Endothelial cell of umbilical vein (primary cell): ENCODE data around the gene SRPK2. TPM values are rescaled to one million over a fixed set of nuclear protein-coding genes. Genes with fewer than 3 reads are reported as not detected.

Experiments
- BruUV-seq: library from RNA; stranded (reverse); fragments of 400-500 nt; replicated peaks from 2 replicates; lab custom pipeline; 2021; lab: Mats Ljungman, UMichigan
- CTCF ChIA-PET: fragments of 300-600, 350-600 bp; sonication (Branson Sonifier 250); formaldehyde crosslinking; loops from one replicate; lab custom pipeline; 2021; ENCODE audit warnings: antibody characterized with exemption, inconsistent platforms; lab: Charles Lee
- POLR2A ChIA-PET: fragments of 300-600, 350-600 bp; sonication (Branson Sonifier 250); formaldehyde crosslinking; loops from one replicate; lab custom pipeline; 2021; ENCODE audit warnings: antibody characterized with exemption, inconsistent platforms; lab: Charles Lee
- DNase-seq: peaks from one replicate; pipeline ENCODE4 v3.0.0-alpha.2; 2011; ENCODE audit warnings: low read depth, low spot score
- FAIRE-seq: peaks from 2 replicates; lab custom pipeline; 2011; peaks lifted over from hg19 to GRCh38; lab: Jason Lieb, UNC
- H2AFZ ChIP-seq: 2 replicates; pipeline ENCODE4 v1.6.0; 2012; ENCODE audit warnings: low read depth, low read length, control low read depth, inconsistent platforms
- H3K27ac ChIP-seq: 2 replicates; pipeline ENCODE4 v1.5.1; 2011; ENCODE audit warnings: low read depth, mild to moderate bottlenecking, control low read depth, low read length, moderate library complexity; ENCODE audit not compliant: insufficient read depth
- H3K27me3 ChIP-seq, 2 experiments: 2 replicates each; pipeline versions ENCODE4 v1.6.0 to v1.6.1; 2011; ENCODE audit warnings: low read length in 2 of 2, mixed read lengths in 1 of 2; ENCODE audit not compliant: control insufficient read depth in 2 of 2, insufficient read depth in 2 of 2
- H3K36me3 ChIP-seq, 2 experiments: 2 replicates in 1 of 2; 3 replicates in 1 of 2; pipeline ENCODE4 v1.5.1; 2011; ENCODE audit warnings: low read length in 2 of 2, mild to moderate bottlenecking in 1 of 2, moderate library complexity in 1 of 2; ENCODE audit not compliant: control insufficient read depth in 2 of 2, insufficient read depth in 2 of 2; ENCODE audit errors: extremely low read depth in 1 of 2
- H3K4me1 ChIP-seq: 3 replicates; pipeline ENCODE4 v1.5.1; 2011; ENCODE audit warnings: mild to moderate bottlenecking, low read length; ENCODE audit not compliant: control insufficient read depth, insufficient read depth; ENCODE audit errors: extremely low read depth
- H3K4me2 ChIP-seq: 2 replicates; pipeline ENCODE4 v1.6.1; 2011; ENCODE audit warnings: low read length, control low read depth, mixed read lengths; ENCODE audit not compliant: insufficient read depth
- H3K4me3 ChIP-seq, 3 experiments: fragments of 200-600 bp in 1 of 3; sonication (generic), shearing (Covaris generic) in 1 of 3; replicated peaks in 1 of 3; 2 replicates each; pipeline ENCODE4 v1.5.1; 2011 to 2016; ENCODE audit warnings: control low read depth in 3 of 3, low read length in 3 of 3, mild to moderate bottlenecking in 2 of 3, inconsistent platforms in 1 of 3, low read depth in 1 of 3, moderate library complexity in 1 of 3; ENCODE audit not compliant: insufficient read depth in 1 of 3
- H3K79me2 ChIP-seq: 2 replicates; pipeline ENCODE4 v1.6.0; 2012; ENCODE audit warnings: low read length, inconsistent platforms; ENCODE audit not compliant: control insufficient read depth, insufficient read depth
- H3K9ac ChIP-seq: replicated peaks from 2 replicates; pipeline ENCODE3; 2011; ENCODE audit warnings: low read length, control low read depth; ENCODE audit not compliant: insufficient read depth; ENCODE audit errors: extremely low read depth
- H3K9me1 ChIP-seq: replicated peaks from 3 replicates; pipeline ENCODE4 v1.6.0; 2011; ENCODE audit warnings: mild to moderate bottlenecking, low read length; ENCODE audit not compliant: control insufficient read depth, insufficient read depth; ENCODE audit errors: extremely low read depth
- H3K9me3 ChIP-seq: replicated peaks from 2 replicates; pipeline ENCODE4 v1.5.1; 2012; ENCODE audit warnings: low read length, inconsistent platforms; ENCODE audit not compliant: control insufficient read depth, insufficient read depth
- H4K20me1 ChIP-seq: replicated peaks from 2 replicates; pipeline ENCODE3; 2011; ENCODE audit warnings: mild to moderate bottlenecking, low read length; ENCODE audit not compliant: control insufficient read depth, insufficient read depth; ENCODE audit errors: extremely low read depth
- EZH2 ChIP-seq: IDR thresholded peaks from 2 replicates; pipeline ENCODE4 v1.6.1; 2012; ENCODE audit warnings: borderline replicate concordance, low read depth, mild to moderate bottlenecking, moderate library complexity, low read length, inconsistent platforms; ENCODE audit not compliant: severe bottlenecking
- FOS ChIP-seq: IDR thresholded peaks from 2 replicates; pipeline ENCODE4 v1.6.1; 2011; ENCODE audit warnings: mild to moderate bottlenecking, low read length, moderate library complexity, borderline replicate concordance; ENCODE audit not compliant: insufficient read depth
- GATA2 ChIP-seq: IDR thresholded peaks from 2 replicates; pipeline ENCODE4 v1.7.0; 2011; ENCODE audit warnings: low read depth, mild to moderate bottlenecking, moderate library complexity, mixed read lengths, low read length; ENCODE audit not compliant: insufficient read length, insufficient read depth
- JUN ChIP-seq: IDR thresholded peaks from 2 replicates; pipeline ENCODE4 v1.6.1; 2011; ENCODE audit warnings: borderline replicate concordance, low read depth; ENCODE audit not compliant: insufficient read length, insufficient read depth
- MYC ChIP-seq: IDR thresholded peaks from one replicate; pipeline ENCODE4 v1.6.1; 2011; ENCODE audit warnings: mild to moderate bottlenecking, low read depth, low read length
- POLR2A ChIP-seq: IDR thresholded peaks from 2 replicates; pipeline ENCODE4 v1.6.1; 2012; ENCODE audit warnings: low read depth, mild to moderate bottlenecking, control low read depth, low read length
- POLR2AphosphoS5 ChIP-seq: IDR thresholded peaks from 2 replicates; pipeline ENCODE4 v1.6.1; 2012; ENCODE audit warnings: low read depth, mild to moderate bottlenecking, control low read depth, low read length, moderate library complexity; ENCODE audit not compliant: insufficient read depth
- dilution Hi-C: fragments of 300-500 bp; cut with MboI; formaldehyde crosslinking; loops from one replicate; pipeline ENCODE4 v1.15.0; 2019; ENCODE audit warnings: low sequenced_read_pairs; ENCODE audit not compliant: extremely low pct_ligation_motif_present
- intact Hi-C: fragments of 100-400 bp; cut with micrococcal nuclease; formaldehyde crosslinking; loops from one replicate; pipeline ENCODE4 v1.10.0; 2022
- polyA plus RNA-seq, 4 experiments: library from polyadenylated mRNA; depleted of rRNA in 3 of 4; stranded (reverse) in 3 of 4; unstranded in 1 of 4; fragments of >200 nt; gene quantifications; 2 replicates each; pipeline versions ENCODE4 v1.2.1 to v1.2.3, GENCODE V29; 2011 to 2012; ENCODE audit warnings: missing spikeins in 1 of 4
- total RNA-seq: library from RNA; stranded (reverse); gene quantifications from 2 replicates; pipeline ENCODE4 v1.2.3, GENCODE V29; 2021

The SRPK2 gene
- total and polyA plus RNA-seq, 2 donors (not counting 3 experiments of a cell fraction or from before 2014, with no cell fraction given) = 13.4 to 55.2 TPM

DNA sequence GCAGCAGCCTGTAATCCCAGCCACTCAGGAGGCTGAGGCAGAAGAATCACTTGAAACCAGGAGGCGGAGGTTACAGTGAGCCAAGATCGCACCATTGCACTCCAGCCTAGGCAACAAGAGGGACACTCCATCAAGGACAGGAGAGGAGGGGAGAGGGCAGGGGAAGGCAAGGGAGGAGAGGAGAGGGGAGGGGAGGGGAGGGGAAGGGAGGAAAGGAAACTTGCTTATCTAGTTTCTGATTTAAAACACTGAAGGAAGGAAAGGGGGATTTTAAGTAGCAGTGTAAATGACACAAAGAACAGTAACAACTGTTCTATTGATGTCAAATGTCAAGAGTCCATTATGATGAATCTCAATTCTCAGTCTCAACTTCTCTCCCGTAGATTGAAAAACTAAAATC, 43.7 kb downstream of the SRPK2 start:
- no peaks in the 10 kb centered on the region for H3K4me1 ChIP-seq
- H4K20me1 ChIP-seq = peaks cover 2% of the 10 kb centered on the region
- no TSS peak for BruUV-seq
- H2AFZ ChIP-seq = no peak overlapping the region
- H3K79me2 ChIP-seq = peaks cover 66% of the 10 kb centered on the region
- H3K9me3 ChIP-seq = no peaks in the 10 kb centered on the region
- no peak for FAIRE-seq
- H3K9me1 ChIP-seq = no peaks in the 10 kb centered on the region
- H3K27me3 ChIP-seq = no peaks in the 10 kb centered on the region
- dilution Hi-C loops = no loop called here
- no peak overlapping the region for H3K9ac ChIP-seq
- intact Hi-C loops = no loop called here
- ChIA-PET CTCF (interaction anchor here (0.6 to 1.4 kb wide), 3 partner anchors 26 to 244 kb away, joined by 3 read pairs; no protein-coding TSS in a partner anchor), POLR2A (no interaction called here)
- no peak overlapping the region for H3K4me3 ChIP-seq
- no peak for DNase-seq
- TF ChIP-seq EZH2 (no peak), POLR2AphosphoS5 (no peak), POLR2A (no peak), JUN (no peak), FOS (no peak), MYC (no peak), GATA2 (no peak)
- H3K4me2 ChIP-seq = no peak overlapping the region
- H3K36me3 ChIP-seq = no peaks in the 10 kb centered on the region
- H3K27ac ChIP-seq = no peak overlapping the region
